Right kidney (tissue), 1 donor: Measurements from ENCODE around the gene SUV39H1.
A peak's percentile ranks its signal among the peaks of the same experiment; 100 is the strongest.

Experiments used
- DNase-seq: peaks from one replicate; pipeline ENCODE4 v3.0.0-alpha.2; 2016

Gene SUV39H1

DNA sequence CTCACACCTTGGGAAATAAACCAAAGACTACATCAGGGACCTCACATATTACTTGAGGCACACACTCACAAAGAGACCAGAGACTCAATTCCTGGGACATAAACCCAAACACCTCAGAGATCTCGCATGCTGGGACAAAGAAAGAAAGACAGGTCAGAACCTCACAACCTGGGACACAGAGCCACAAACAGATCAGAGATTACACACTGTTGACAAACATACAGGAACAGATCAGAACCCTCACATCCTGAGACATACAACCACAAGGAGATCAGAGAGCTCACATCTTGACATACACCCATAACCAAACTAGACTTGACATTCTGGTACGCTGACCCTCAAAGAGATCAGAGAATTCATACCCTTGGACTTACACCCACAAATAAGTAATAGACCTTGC, 17.3 kb downstream of the SUV39H1 start:
- DNase-seq, result no peak

- DNase-seq, result no peak
These were observed 18.0 kb downstream of the SUV39H1 start for GRCh38 chrX:48714573-48714972.

GRCh38 chrX:48715072-48715471, 18.5 kb downstream of the SUV39H1 start:
- DNase-seq, result no peak

- no peak for DNase-seq
These were observed 19.5 kb downstream of the SUV39H1 start for GRCh38 chrX:48715876-48716502.

DNA sequence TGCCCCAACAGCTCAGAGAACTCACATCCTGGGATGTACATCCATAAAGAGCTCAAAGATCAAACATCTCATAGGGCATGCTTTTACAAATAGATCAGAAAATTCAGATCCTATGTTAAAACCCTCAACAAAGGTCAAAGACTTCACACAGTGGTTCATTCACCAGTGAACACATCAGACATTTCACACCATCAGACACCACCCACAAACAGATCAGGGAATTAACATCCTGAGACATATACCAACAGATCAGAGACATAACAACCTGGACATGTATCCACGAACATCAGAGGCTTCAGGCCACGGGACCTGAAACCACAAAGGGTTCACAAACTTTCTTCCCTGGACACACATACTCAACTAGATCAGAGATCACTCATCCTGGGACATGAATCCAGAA, 23.4 kb downstream of the SUV39H1 start:
- no peak for DNase-seq

DNA sequence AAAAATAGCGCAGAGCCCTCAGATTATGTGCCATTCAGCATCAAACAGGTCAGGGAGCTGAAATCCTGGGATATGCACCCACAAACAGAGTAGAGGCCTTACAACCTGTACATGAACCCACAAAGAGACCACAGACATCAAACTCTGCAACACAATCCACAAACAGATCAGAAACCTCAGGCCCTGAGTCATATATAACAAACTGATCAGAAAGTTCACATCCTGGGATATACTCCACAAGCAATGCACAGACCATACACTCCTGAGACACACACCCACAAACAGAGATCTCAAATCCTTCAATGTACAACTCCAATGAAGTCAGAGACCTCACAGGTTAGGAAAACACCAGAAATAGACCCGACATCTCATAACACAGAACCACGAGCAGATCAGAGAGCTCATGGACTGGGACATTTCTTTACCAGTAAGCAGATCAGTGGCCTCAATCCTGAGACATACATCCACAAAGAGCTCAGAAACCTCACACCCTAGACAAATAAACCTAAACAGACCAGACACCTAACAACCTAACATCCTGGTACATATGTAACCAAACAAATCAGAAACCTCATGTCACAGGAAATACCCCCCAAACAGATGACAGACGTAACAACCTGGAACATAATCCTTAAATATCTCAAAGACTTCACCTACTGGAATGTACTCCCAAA, 24.2 kb downstream of the SUV39H1 start:
- DNase-seq, result no peak

- DNase-seq, result no peak
These were observed 25.4 kb downstream of the SUV39H1 start for GRCh38 chrX:48721916-48722315.

DNA sequence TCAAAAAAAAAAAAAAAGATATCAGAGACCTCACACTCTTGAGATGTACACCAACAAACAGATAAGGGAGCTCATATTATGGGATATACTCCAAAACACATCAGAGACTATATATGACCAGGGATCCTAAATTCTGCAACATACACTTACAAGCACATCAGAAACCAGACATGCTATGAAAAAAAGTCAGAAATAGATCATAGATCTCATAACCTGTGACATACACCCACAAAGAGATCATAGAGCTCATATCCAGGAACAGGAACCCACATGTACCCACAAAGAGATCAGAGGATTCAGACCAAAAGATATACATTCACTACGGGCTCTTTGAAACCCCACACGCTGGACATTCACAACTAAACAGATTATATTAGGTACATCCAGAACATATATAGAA, 30.1 kb downstream of the SUV39H1 start:
- DNase-seq, result no peak

GRCh38 chrX:48728653-48729052, 32.1 kb downstream of the SUV39H1 start:
- DNase-seq, result no peak

DNA sequence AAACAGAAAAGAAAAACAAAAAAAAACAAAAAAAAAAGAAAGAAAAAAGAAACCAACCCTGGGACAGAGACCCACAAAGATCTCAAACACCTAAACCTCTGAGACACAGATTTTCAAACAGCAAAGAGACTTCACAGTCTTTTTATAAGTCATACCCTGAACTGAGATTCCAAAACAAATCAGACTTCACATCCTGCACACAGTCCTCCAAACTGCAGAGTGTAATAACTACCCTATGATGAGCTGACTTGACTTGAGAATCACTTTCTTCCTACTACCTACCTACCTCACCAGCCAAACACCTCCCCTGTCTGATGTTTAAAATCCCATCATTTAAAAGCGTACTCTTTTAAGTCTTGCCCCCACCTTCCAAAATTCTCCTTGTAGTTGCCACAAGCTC, 39.8 kb downstream of the SUV39H1 start:
- no peak for DNase-seq

DNA sequence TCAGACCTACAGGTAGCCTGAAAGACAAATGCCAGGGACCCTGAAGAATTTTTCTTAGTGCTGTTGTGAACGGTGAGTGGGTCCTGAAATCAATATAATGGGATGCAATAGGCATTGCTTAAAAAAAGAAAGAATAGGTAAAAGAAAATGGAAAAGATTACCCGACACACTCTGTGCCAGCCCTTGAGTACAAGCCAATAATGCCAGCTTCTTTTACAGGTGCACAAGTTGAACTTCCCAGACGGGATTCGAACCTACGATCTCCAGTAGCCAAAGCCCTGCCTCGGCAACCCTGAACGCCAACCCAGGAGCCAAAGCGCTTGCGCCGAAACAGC, 40.3 kb downstream of the SUV39H1 start:
- no peak for DNase-seq

- DNase-seq, result peak; percentile 87
These were observed 40.8 kb downstream of the SUV39H1 start for GRCh38 chrX:48737213-48737938.

- no peak for DNase-seq
These were observed 41.4 kb downstream of the SUV39H1 start for GRCh38 chrX:48737940-48738339.

DNA sequence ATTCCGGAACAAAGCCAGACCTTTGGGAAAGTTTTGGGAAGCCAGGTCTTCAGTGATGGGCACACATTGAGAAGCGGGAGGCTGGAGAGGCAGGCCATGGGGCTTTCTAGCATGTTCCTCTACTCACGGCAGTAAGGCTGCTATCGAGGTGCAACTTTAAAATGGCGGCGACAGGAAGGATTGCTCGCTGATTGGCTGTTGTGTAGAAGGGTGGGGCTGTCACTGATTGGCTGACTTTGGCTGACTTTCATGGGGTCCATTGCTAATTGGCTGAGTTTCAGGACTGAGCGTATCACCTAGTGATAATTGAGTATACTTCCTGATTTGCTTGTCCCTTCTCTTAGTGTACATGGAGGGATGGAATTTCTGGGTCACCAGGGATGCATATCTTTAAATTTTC, 45.3 kb downstream of the SUV39H1 start:
- DNase-seq, result no peak

DNA sequence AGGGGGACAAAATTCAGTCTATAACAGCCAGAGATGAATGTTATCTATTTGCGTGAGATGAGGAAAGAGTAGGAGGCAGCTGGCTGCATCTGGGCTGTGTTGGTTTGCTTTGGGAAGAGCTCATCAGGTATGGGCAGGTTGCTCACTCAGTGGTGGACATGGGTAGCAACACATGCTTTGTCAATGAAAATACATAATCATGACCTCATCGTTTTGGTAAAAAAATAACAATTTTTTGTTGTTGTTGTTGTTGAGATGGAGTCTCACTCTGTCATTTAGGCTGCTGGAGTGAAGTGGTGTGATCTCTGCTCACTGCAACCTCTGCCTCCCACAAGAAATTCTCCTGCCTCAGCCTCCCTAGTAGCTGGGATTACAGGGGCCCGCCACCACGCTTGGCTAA, 48.7 kb downstream of the SUV39H1 start:
- DNase-seq, result no peak

- peak; percentile 4 for DNase-seq
These were observed 51.0 kb downstream of the SUV39H1 start for GRCh38 chrX:48747415-48748016.

- no peak for DNase-seq
These were observed 52.6 kb downstream of the SUV39H1 start for GRCh38 chrX:48749182-48749581.

- no peak for DNase-seq
These were observed 54.8 kb downstream of the SUV39H1 start for GRCh38 chrX:48751343-48751742.

DNA sequence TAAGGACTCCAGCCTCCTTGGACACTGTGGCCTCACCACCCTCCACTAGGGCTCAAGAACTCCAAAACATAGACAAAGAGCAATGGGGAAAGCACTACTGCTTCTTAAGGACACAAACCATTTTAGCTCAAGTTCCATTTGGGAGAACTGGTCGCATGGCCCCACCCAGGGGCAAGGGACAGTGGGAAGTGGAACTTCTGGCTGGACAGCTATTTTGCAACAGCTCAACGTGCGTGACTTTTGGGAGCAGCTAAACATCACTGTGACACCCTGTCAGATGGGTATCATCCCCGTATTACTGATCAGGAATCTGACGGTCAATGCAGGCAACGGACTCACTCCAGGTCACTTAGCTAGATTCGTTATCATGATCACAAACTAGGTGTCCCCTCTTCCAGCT, 56.0 kb downstream of the SUV39H1 start:
- DNase-seq, result no peak

DNA sequence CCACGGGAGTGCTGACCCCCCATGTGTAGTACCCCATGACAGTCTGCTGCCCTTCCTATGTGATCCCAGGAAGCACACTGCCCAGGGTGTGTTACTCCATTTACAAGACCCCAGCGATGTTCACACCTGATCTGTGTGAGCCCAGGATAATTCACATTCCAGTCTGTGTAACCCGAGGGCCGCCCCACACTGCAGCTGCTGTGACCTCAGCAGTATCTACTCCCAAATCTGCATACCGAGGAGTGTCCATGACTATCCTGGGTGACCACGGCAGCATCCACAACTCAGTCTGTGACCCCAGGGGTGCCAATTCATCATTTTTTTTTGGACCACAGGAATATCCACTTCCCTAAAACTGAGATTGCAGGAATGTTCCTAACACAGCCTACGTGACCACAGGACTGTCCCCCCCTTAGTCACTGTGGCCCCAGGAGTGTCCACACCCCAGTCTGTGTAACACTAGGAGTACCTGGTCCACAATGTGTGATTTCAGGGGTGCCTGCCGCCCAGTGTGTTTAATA, 57.2 kb downstream of the SUV39H1 start:
- no peak for DNase-seq

- no peak for DNase-seq
These were observed 57.7 kb downstream of the SUV39H1 start for GRCh38 chrX:48754238-48754637.
